GM21390 (cell line): ENCODE results near the gene HAGHL.
"Not testable (repeated sequence)": the region's sequence is repeated elsewhere in the genome, so short reads cannot be mapped to it uniquely, and the experiment has no call there.

Experiments used
- ATAC-seq: cut with Tn5 transposase; IDR thresholded peaks from one replicate; pipeline ENCODE4 v1.9.1; 2021; ENCODE audit not compliant: unreplicated experiment

The HAGHL gene

DNA sequence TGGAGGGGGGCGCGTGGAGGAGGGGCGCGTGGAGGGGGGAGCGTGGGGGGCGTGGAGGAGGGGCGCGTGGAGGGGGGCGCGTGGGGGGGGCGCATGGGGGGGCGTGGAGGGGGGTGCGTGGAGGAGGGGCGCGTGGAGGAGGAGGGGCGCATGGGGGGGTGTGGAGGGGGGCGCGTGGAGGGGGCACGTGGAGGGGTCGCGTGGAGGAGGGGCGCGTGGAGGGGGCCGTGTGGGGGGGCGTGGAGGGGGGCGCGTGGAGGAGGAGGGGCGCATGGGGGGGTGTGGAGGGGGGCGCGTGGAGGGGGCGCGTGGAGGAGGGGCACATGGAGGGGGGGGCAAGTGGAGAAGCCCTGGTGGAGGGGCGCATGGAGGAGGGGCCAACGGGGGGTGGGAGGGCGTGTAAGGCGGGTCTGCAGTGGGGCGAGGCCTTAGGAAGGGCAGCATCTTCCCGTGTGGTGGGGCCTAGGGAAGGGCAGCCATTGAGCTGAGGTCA lies 40.9 kb downstream of the HAGHL start:
- ATAC-seq, result no peak

DNA sequence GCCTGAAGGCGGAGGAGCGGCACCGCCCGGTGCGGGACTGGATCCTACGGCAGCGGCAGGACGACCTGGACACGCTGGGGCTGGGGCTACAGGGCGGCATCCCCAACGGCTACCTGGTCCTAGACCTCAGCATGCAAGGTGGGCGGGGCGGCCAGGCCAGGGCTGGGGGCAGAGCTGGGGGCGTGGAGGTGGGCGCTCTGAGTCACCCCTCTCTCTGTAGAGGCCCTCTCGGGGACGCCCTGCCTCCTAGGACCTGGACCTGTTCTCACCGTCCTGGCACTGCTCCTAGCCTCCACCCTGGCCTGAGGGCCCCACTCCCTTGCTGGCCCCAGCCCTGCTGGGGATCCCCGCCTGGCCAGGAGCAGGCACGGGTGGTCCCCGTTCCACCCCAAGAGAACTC lies 41.5 kb downstream of the HAGHL start:
- no peak for ATAC-seq

DNA sequence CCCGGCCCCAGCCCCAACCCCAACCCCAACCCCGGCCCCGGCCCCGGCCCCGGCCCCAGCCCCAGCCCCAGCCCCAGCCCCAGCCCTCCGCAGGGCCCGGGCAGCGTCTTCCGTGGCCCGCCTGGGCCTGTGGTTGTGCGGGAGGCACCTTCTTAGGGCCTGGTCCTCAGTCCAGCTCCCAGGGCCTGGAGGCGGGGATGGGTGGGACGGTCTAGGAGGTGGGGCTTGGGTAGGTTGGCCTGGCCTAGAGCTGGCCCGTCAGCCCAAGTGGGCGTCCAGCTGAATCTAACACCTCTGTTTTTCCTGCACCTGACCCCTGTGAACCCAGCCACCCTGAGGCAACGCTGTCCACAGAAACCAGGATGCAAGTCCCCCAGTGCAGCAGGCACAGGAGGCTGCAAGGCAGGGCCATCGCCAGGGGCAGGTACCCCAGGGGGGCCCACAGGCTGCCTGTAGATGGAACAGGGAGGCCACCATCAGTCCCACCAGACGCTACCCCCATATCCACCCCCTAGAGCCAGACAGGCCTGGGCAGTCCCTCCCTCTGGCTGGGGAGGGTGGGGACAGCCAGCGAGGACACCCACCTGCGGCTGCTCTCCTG lies 42.4 kb downstream of the HAGHL start:
- ATAC-seq, result no peak

- no peak for ATAC-seq
Observed at GRCh38 chr16:769934-770333, 43.0 kb downstream of the HAGHL start.

DNA sequence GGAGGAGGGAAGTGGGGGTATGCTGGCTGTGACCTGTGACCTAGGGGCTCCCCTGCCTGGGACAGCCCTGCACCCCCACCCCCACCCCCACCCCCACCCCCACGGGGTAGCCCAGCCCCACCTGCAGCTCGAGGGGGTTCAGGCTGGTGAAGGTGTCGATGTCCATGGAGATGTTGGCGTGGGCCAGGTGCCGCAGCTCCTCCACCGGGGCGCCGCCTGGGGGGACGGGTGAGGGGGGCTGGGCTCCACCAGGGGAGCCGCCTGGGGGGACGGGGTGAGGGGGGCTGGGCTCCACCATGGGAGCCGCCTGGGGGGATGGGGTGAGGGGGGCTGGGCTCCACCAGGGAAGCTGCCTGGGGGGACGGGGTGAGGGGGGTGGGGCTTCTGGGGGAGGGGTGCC lies 43.5 kb downstream of the HAGHL start:
- no peak for ATAC-seq

DNA sequence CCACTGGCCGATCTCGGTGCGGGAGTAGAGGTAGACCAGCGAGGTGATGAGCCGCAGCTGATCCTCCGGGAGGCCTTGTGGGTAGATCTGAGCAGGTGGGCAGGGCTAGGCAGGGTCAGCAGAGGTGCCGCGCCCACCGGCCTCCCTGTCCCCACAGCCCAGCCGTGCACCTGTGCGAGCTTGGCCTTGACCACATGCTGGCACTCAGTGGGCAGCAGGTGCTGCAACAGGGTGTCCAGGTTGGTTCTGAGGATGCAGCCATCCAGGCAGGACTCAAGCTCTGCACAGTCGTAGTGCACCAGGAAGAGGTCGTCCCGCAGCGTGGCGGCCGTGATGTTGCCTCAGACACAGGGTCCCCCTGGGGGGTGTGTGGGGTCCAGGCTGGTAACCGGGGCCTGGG lies 46.1 kb downstream of the HAGHL start:
- ATAC-seq, result no peak

GRCh38 chr16:774086-775001 lies 47.4 kb downstream of the HAGHL start:
- ATAC-seq, result no peak

DNA sequence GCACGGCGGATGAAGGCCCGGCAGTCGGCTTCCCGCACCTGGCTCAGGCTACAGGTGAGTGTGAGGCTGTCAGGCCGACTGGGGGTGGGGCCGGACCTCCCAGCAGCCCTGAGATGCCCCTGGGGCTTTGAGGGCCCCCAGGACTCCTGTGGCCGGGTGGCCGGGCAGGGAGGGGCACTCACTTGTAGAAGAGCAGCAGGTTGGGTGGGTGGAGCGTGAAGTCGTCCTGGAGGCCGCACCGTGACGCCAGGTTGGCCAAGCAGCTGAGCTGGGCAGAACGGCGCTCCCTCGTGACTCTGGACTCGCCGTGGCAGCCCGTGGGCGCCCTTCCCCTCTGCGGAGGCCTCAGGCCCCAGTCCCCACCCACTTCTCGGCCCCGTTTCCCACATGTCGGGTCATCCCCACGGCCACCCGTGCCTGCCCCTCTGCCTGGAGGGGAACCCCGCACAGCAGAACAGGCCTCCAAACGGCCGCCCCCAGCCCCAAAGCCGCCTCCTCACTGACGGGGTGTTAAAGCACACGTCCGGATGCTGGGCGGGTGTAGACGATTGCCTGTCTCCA lies 48.4 kb downstream of the HAGHL start:
- no peak for ATAC-seq

DNA sequence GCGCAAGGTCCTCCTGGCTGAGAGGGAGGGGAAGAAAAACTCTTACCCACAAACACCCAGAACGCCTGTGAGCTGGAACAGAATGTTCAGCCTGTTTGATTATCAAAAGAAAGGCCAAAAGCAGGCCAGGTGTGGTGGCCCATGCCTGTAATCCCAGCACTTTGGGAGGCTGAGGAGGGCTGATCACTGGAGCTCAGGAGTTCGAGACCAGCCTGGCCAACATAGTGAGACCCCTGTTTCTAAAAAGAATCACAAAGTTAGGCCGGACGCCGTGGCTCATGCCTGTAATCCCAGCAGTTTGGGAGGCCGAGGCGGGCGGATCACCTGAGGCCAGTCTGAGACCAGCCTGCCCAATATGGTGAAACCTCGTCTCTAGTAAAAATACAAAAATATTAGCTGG lies 49.4 kb downstream of the HAGHL start:
- ATAC-seq, result not testable (repeated sequence)

GRCh38 chr16:776824-777223 lies 49.9 kb downstream of the HAGHL start:
- no peak for ATAC-seq

DNA sequence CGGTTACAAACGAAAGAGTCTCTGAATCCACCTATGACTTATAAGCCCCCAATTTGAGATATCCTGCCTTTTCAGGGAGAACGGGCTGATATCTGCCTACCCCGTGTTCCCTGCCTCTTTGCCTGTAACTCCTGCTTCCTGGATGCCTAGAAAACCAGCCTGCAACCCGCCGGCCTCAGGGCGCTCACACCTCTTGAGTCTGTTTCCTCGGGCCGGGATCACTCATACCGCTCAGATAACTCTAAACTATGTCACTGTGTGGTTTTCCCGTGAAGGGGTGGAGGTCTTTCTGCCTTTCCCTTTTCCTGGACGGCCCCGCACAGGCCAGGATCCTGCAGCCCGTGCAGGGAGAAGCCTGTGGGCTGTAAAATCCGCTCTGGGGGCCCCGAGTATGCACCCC lies 50.9 kb downstream of the HAGHL start:
- no peak for ATAC-seq

- no peak for ATAC-seq
Observed at GRCh38 chr16:778447-778846, 51.5 kb downstream of the HAGHL start.

DNA sequence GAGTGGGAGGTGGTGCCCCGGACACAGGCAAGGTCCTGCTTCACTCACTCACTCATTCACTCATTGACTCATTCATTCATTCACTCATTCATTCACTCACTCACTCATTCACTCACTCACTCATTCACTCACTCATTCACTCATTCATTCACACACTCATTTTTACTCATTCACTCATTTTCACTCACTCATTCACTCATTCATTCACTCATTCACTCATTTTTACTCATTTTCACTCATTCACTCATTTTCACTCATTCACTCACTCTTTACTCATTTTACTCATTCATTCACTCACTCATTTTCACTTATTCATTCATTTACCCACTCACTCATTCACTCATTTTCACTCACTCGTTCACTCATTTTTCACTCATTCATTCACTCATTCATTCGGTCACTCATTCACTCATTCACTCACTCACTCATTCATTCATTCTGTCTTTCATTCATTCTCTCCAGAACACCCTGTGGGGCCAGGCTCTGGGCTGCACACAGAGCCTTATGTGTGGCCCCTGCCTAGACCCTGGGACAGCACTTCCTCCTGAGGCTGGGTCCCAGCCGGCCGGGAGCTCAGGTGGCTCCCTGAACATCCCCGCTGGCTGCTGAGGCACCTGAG lies 52.1 kb downstream of the HAGHL start:
- no peak for ATAC-seq
